H1 (cell line): ENCODE data around the gene NASP. TPM values are rescaled to one million over a fixed set of nuclear protein-coding genes. Genes with fewer than 3 reads are reported as not detected.

Source experiments
- CTCF ChIA-PET: fragments of 300-600 bp; sonication (Branson Sonifier 250); formaldehyde crosslinking; loops from one replicate; lab custom pipeline; 2021; ENCODE audit not compliant: partially characterized antibody; lab: Charles Lee
- POLR2A ChIA-PET: fragments of 300-600 bp; sonication (Branson Sonifier 250); formaldehyde crosslinking; loops from one replicate; lab custom pipeline; 2021; ENCODE audit warnings: inconsistent platforms; ENCODE audit not compliant: partially characterized antibody; lab: Charles Lee
- DNase-seq, 2 experiments: peaks; one replicate each; pipeline versions ENCODE4 v3.0.0 to v3.0.0-alpha.2; 2010 to 2022; ENCODE audit warnings: low spot score in 2 of 2, low read depth in 1 of 2, mixed read lengths in 1 of 2
- FAIRE-seq: peaks from 2 replicates; lab custom pipeline; 2011; peaks lifted over from hg19 to GRCh38; lab: Jason Lieb, UNC
- H2AFZ ChIP-seq: 2 replicates; pipeline ENCODE4 v1.8.1; 2012; ENCODE audit warnings: low read length, inconsistent platforms
- H2AK5ac ChIP-seq: 2 replicates; pipeline ENCODE4 v1.6.1; 2013; ENCODE audit warnings: low read depth, low read length
- H2BK120ac ChIP-seq: replicated peaks from 2 replicates; pipeline ENCODE3; 2013; ENCODE audit warnings: low read depth, low read length, inconsistent platforms
- H2BK12ac ChIP-seq: 2 replicates; pipeline ENCODE4 v1.6.1; 2013; ENCODE audit warnings: low read depth, low read length
- H2BK15ac ChIP-seq: 2 replicates; pipeline ENCODE4 v1.6.1; 2013; ENCODE audit warnings: low read length
- H2BK20ac ChIP-seq: 2 replicates; pipeline ENCODE4 v1.6.1; 2013; ENCODE audit warnings: low read length
- H2BK5ac ChIP-seq: 2 replicates; pipeline ENCODE4 v1.6.1; 2013; ENCODE audit warnings: low read depth, low read length
- H3K14ac ChIP-seq: 2 replicates; pipeline ENCODE4 v1.6.1; 2013; ENCODE audit warnings: inconsistent platforms; ENCODE audit not compliant: insufficient read length
- H3K18ac ChIP-seq: 2 replicates; pipeline ENCODE4 v1.6.1; 2013; ENCODE audit warnings: low read length; ENCODE audit errors: extremely low read depth
- H3K23ac ChIP-seq: 2 replicates; pipeline ENCODE4 v1.6.1; 2013; ENCODE audit warnings: inconsistent platforms; ENCODE audit not compliant: insufficient read length
- H3K23me2 ChIP-seq: 2 replicates; pipeline ENCODE4 v1.6.1; 2013; ENCODE audit warnings: low read depth, low read length
- H3K27ac ChIP-seq: 2 replicates; pipeline ENCODE4 v1.6.1; 2011; ENCODE audit warnings: low read depth, low read length, inconsistent platforms
- H3K27me3 ChIP-seq, 4 experiments: replicated peaks in 1 of 4; 1 replicate in 1 of 4; 2 replicates in 3 of 4; pipeline versions ENCODE4 v1.6.1 to v1.8.1; 2011 to 2013; ENCODE audit warnings: low read length in 3 of 4, mild to moderate bottlenecking in 3 of 4, inconsistent platforms in 2 of 4, mixed read lengths in 2 of 4, moderate library complexity in 1 of 4; ENCODE audit not compliant: control insufficient read depth in 3 of 4, insufficient read depth in 3 of 4; ENCODE audit errors: extremely low read depth in 1 of 4
- H3K36me3 ChIP-seq, 4 experiments: 2 replicates each; pipeline versions ENCODE4 v1.6.1 to v1.8.1; 2011 to 2013; ENCODE audit warnings: mild to moderate bottlenecking in 4 of 4, low read length in 3 of 4, moderate library complexity in 2 of 4, control low read depth in 1 of 4, inconsistent platforms in 1 of 4; ENCODE audit not compliant: insufficient read depth in 4 of 4, control insufficient read depth in 2 of 4
- H3K4ac ChIP-seq: replicated peaks from 2 replicates; pipeline ENCODE3; 2013; ENCODE audit warnings: low read length, low read depth, mixed read lengths, inconsistent platforms; ENCODE audit not compliant: insufficient read length
- H3K4me1 ChIP-seq, 4 experiments: replicated peaks in 1 of 4; 1 replicate in 1 of 4; 2 replicates in 3 of 4; pipeline versions ENCODE4 v1.6.1 to v1.8.1; 2011 to 2013; ENCODE audit warnings: low read length in 3 of 4, inconsistent platforms in 2 of 4, mixed read lengths in 1 of 4; ENCODE audit not compliant: insufficient read depth in 4 of 4, control insufficient read depth in 3 of 4
- H3K4me2 ChIP-seq, 2 experiments: 2 replicates each; pipeline versions ENCODE4 v1.6.1 to v1.8.1; 2011 to 2013; ENCODE audit warnings: low read depth in 2 of 2, low read length in 2 of 2, control low read depth in 1 of 2, inconsistent platforms in 1 of 2, mild to moderate bottlenecking in 1 of 2; ENCODE audit not compliant: insufficient read depth in 1 of 2
- H3K4me3 ChIP-seq, 4 experiments: fragments of 200-600, 300-600 bp in 1 of 4; sonication (generic), shearing (Covaris generic), sonication (Bioruptor Twin) in 1 of 4; 2 replicates each; pipeline versions ENCODE4 v1.5.1 to v1.8.1; 2011 to 2016; ENCODE audit warnings: low read length in 4 of 4, low read depth in 3 of 4, control low read depth in 2 of 4, inconsistent platforms in 2 of 4, mild to moderate bottlenecking in 2 of 4, mixed read lengths in 1 of 4, moderate library complexity in 1 of 4; ENCODE audit not compliant: insufficient read depth in 2 of 4; ENCODE audit errors: extremely low read depth in 1 of 4
- H3K56ac ChIP-seq: replicated peaks from 2 replicates; pipeline ENCODE3; 2013; ENCODE audit warnings: low read depth, mild to moderate bottlenecking, mixed read lengths, low read length, inconsistent platforms; ENCODE audit not compliant: insufficient read length
- H3K79me1 ChIP-seq: 2 replicates; pipeline ENCODE4 v1.6.1; 2013; ENCODE audit warnings: low read depth, low read length, control low read depth
- H3K79me2 ChIP-seq, 2 experiments: 2 replicates each; pipeline versions ENCODE4 v1.6.1 to v1.8.1; 2012 to 2013; ENCODE audit warnings: low read length in 2 of 2, mild to moderate bottlenecking in 2 of 2, inconsistent platforms in 1 of 2; ENCODE audit not compliant: insufficient read depth in 2 of 2, control insufficient read depth in 1 of 2
- H3K9ac ChIP-seq, 4 experiments: replicated peaks in 1 of 4; 1 replicate in 1 of 4; 2 replicates in 3 of 4; pipeline versions ENCODE4 v1.6.1 to v1.8.1; 2011 to 2013; ENCODE audit warnings: low read depth in 3 of 4, low read length in 3 of 4, control low read depth in 2 of 4, mild to moderate bottlenecking in 2 of 4, moderate library complexity in 2 of 4, inconsistent platforms in 1 of 4; ENCODE audit errors: extremely low read depth in 1 of 4
- H3K9me3 ChIP-seq, 2 experiments: 2 replicates each; pipeline versions ENCODE4 v1.6.1 to v1.8.1; 2012 to 2013; ENCODE audit warnings: mild to moderate bottlenecking in 2 of 2, moderate library complexity in 2 of 2, control low read depth in 1 of 2, inconsistent platforms in 1 of 2, low read depth in 1 of 2, low read length in 1 of 2, mixed read lengths in 1 of 2; ENCODE audit not compliant: insufficient read depth in 2 of 2
- H4K20me1 ChIP-seq, 2 experiments: replicated peaks in 1 of 2; 2 replicates each; pipeline versions ENCODE3 to v1.8.1; 2011 to 2013; ENCODE audit warnings: inconsistent platforms in 2 of 2, low read length in 2 of 2, mild to moderate bottlenecking in 1 of 2; ENCODE audit not compliant: insufficient read depth in 2 of 2, control insufficient read depth in 1 of 2
- H4K5ac ChIP-seq: 2 replicates; pipeline ENCODE4 v1.6.1; 2013; ENCODE audit warnings: low read length, low read depth, mixed read lengths, inconsistent platforms; ENCODE audit not compliant: insufficient read length
- H4K8ac ChIP-seq: 2 replicates; pipeline ENCODE4 v1.8.0; 2013; ENCODE audit warnings: mild to moderate bottlenecking, moderate library complexity, low read length, inconsistent platforms; ENCODE audit not compliant: insufficient read depth; ENCODE audit errors: extremely low read depth
- H4K91ac ChIP-seq: replicated peaks from 2 replicates; pipeline ENCODE3; 2013; ENCODE audit warnings: low read length, mixed read lengths, inconsistent platforms; ENCODE audit not compliant: insufficient read length
- CEBPB ChIP-seq: IDR thresholded peaks from 2 replicates; pipeline ENCODE4 v1.6.1; 2012; ENCODE audit warnings: low read depth, low read length
- CTBP2 ChIP-seq: IDR thresholded peaks from 2 replicates; pipeline ENCODE4 v1.7.0; 2011; ENCODE audit warnings: borderline replicate concordance, mild to moderate bottlenecking, moderate library complexity, mixed read lengths, low read length; ENCODE audit not compliant: insufficient read depth, insufficient read length
- EZH2 ChIP-seq: fragments of 200-600 bp; sonication (generic); IDR thresholded peaks from 2 replicates; pipeline ENCODE4 v1.7.1; 2012; ENCODE audit warnings: low read depth, mild to moderate bottlenecking, moderate library complexity, low read length, inconsistent platforms; ENCODE audit not compliant: severe bottlenecking
- HDAC6 ChIP-seq: IDR thresholded peaks from one replicate; pipeline ENCODE4 v1.7.1; 2012; ENCODE audit warnings: low read depth, mild to moderate bottlenecking, inconsistent platforms, low read length, moderate library complexity
- POLR2A ChIP-seq, 2 experiments: IDR thresholded peaks; 1 replicate in 1 of 2; 2 replicates in 1 of 2; pipeline ENCODE4 v1.6.1; 2011; ENCODE audit warnings: low read depth in 2 of 2, low read length in 2 of 2, mild to moderate bottlenecking in 2 of 2; ENCODE audit errors: control extremely low read depth in 1 of 2
- POLR2AphosphoS5 ChIP-seq: IDR thresholded peaks from 2 replicates; pipeline ENCODE4 v1.6.1; 2011; ENCODE audit warnings: low read depth, low read length
- RAD21 ChIP-seq, 2 experiments: IDR thresholded peaks in 1 of 2; conservative IDR thresholded peaks in 1 of 2; 2 replicates each; pipeline ENCODE4 v1.6.1; 2011; ENCODE audit warnings: low read depth in 2 of 2, low read length in 2 of 2, improper control_type of control experiment in 1 of 2, inconsistent platforms in 1 of 2, mild to moderate bottlenecking in 1 of 2, moderate library complexity in 1 of 2
- RXRA ChIP-seq: IDR thresholded peaks from 2 replicates; pipeline ENCODE4 v1.6.1; 2011; ENCODE audit warnings: low read depth, mild to moderate bottlenecking, low read length, moderate library complexity; ENCODE audit not compliant: insufficient read depth
- SAP30 ChIP-seq: fragments of 300-600 bp; sonication (generic); IDR thresholded peaks from 2 replicates; pipeline ENCODE4 v1.7.1; 2012; ENCODE audit warnings: low read length, moderate library complexity, mild to moderate bottlenecking, inconsistent platforms; ENCODE audit not compliant: insufficient read depth, insufficient replicate concordance
- TAF7 ChIP-seq: optimal IDR thresholded peaks from 2 replicates; pipeline ENCODE3; 2011; ENCODE audit warnings: low read depth, mild to moderate bottlenecking, inconsistent platforms, low read length, moderate library complexity, borderline replicate concordance
- WGBS, 2 experiments: shearing (Covaris generic) in 1 of 2; methylation state at CpG; one replicate each; pipeline versions ENCODE4 v1.1.6 to v1.1.7; 2013 to 2015; ENCODE audit warnings: low lambda C conversion rate in 2 of 2, mixed read lengths in 2 of 2, inconsistent platforms in 1 of 2, low coverage in 1 of 2, missing lambda C conversion rate in 1 of 2; ENCODE audit not compliant: insufficient replicate concordance in 2 of 2, insufficient coverage in 1 of 2, insufficient read length in 1 of 2; ENCODE audit errors: extremely low coverage in 1 of 2, missing lambda C conversion rate in 1 of 2; 5-methylcytosine and 5-hydroxymethylcytosine counted together
- polyA plus RNA-seq, 7 experiments: library from polyadenylated mRNA; depleted of rRNA in 3 of 7; stranded (reverse) in 5 of 7; unstranded in 2 of 7; fragments of >200 nt in 5 of 7; fragments of 200-250 nt in 2 of 7; gene quantifications; 1 replicate in 5 of 7; 2 replicates in 1 of 7; 4 replicates in 1 of 7; pipeline versions ENCODE4 v1.2.1 to v1.2.3, GENCODE V29; 2011 to 2013; ENCODE audit warnings: missing spikeins in 2 of 7, mixed read lengths in 2 of 7
- total RNA-seq: library from RNA; stranded (reverse); fragmentation: NEBNext Ultra II Directional; extraction: Animal tissue kit (Norgen Biotek cat#: 25700); gene quantifications from 2 replicates; pipeline ENCODE4 v1.2.1, GENCODE V29; 2021

Gene NASP
- total and polyA plus RNA-seq, 2 of the 8 experiments (the other 6 are each of a cell fraction or from before 2014, with no cell fraction given): 263 to 647 TPM

- ChIA-PET CTCF (interaction anchor here (0.7 to 1.4 kb wide), 4 partner anchors 9 to 260 kb away, joined by 3 to 4 read pairs (median 4); no protein-coding TSS in a partner anchor), POLR2A (interaction anchor here (0.8 to 6.0 kb wide), 13 partner anchors 9 to 121 kb away, joined by 3 to 47 read pairs (median 5); partner anchors contain the start of genes GPBP1L1, NASP and PRDX1)
- Histone ChIP-seq H3K9me3 (no peaks in the 10 kb centered on the region), H3K4ac (no peak overlapping the region), H2AK5ac (no peak overlapping the region), H3K23ac (no peak overlapping the region), H2BK15ac (no peak overlapping the region), H3K9ac (no peak overlapping the region), H3K14ac (no peak overlapping the region), H4K20me1 (peaks cover 6 to 8% of the 10 kb centered on the region in 2 experiments), H3K36me3 (peaks cover 6 to 30% (median 9%) of the 10 kb centered on the region in 4 experiments; a peak in 7 of 8 replicates), H4K91ac (no peak overlapping the region), H3K4me3 (no peak overlapping the region), H3K56ac (no peak overlapping the region), H3K18ac (no peak overlapping the region), H3K79me1 (no peaks in the 10 kb centered on the region), H3K79me2 (no peaks in the 10 kb centered on the region), H3K4me1 (no peaks in the 10 kb centered on the region; a peak in 1 of 7 replicates), H3K27me3 (no peaks in the 10 kb centered on the region), H3K4me2 (no peak overlapping the region), H3K27ac (0 out of 2 replicates have a peak overlapping the region, but pooled peaks have one; percentile 35), H4K5ac (no peak overlapping the region), H2AFZ (no peak overlapping the region), H4K8ac (peak overlapping the region; percentile 86; the same call in 1 of the 2 replicates), H3K23me2 (no peaks in the 10 kb centered on the region), H2BK5ac (no peak overlapping the region; the same call in 1 of the 2 replicates), H2BK20ac (no peak overlapping the region), H2BK12ac (no peak overlapping the region), H2BK120ac (no peak overlapping the region)
- DNase-seq: peak in 1 of 2 experiments; percentile 60
- FAIRE-seq: no peak
- 85% methylated on average over 60 of the region's 78 CpGs; no CpG with 5 or more reads in 1 of the 2 experiments for WGBS, 2 experiments
- TF ChIP-seq RXRA: no peak
- no peak for TF ChIP-seq EZH2
- no peak for TF ChIP-seq POLR2A (IDR thresholded peaks at IDR 0.05; ENCODE audit: control extremely low read depth in 1 of 2, low read depth in 2 of 2, low read length in 2 of 2)
- no peak for TF ChIP-seq SAP30
- TF ChIP-seq HDAC6: no peak
- TF ChIP-seq CTBP2: no peak
- no peak for TF ChIP-seq TAF7
- TF ChIP-seq RAD21 (IDR thresholded peaks at IDR 0.05 in 1 of 2, conservative IDR thresholded peaks at IDR 0.05 in 1 of 2; ENCODE audit: low read depth in 2 of 2, low read length in 2 of 2): no peak
- TF ChIP-seq CEBPB: no peak
- TF ChIP-seq POLR2AphosphoS5: no peak
Observed at GRCh38 chr1:45622524-45623394, 38.9 kb downstream of the NASP start.
